NCI-H82 treated with DMSO at 0.1 percent for 48 hours (cell line): ENCODE measurements around the gene TCHH.

ENCODE experiments used
- DNase-seq: peaks from one replicate; lab custom pipeline; 2025; ENCODE audit not compliant: unreplicated experiment; lab: John Stamatoyannopoulos, UW

The TCHH gene

GRCh38 chr1:152061952-152062351 lies 53.3 kb downstream of the TCHH start:
- no peak for DNase-seq
